MG63 (cell line): ENCODE results near the gene ODR4. TPM values are rescaled to one million over a fixed set of nuclear protein-coding genes. Genes with fewer than 3 reads are reported as not detected.
"Not testable (repeated sequence)": the region's sequence is repeated elsewhere in the genome, so short reads cannot be mapped to it uniquely, and the experiment has no call there.

Experiments used
- DNase-seq: peaks from one replicate; pipeline ENCODE4 v3.0.0-alpha.2; 2020
- H3K27me3 ChIP-seq: fragments of 250-450 bp; sonication (Bioruptor Pico); 2 replicates; pipeline ENCODE4 v1.5.1; 2020; ENCODE audit warnings: mild to moderate bottlenecking, moderate library complexity
- H3K36me3 ChIP-seq: fragments of 250-450 bp; sonication (Bioruptor Pico); 2 replicates; pipeline ENCODE4 v1.5.1; 2020; ENCODE audit warnings: mild to moderate bottlenecking, moderate library complexity
- H3K4me3 ChIP-seq: fragments of 250-450 bp; sonication (Bioruptor Pico); 2 replicates; pipeline ENCODE4 v1.5.1; 2020; ENCODE audit warnings: mild to moderate bottlenecking, moderate library complexity
- H3K9me3 ChIP-seq: fragments of 250-450 bp; sonication (Bioruptor Pico); 2 replicates; pipeline ENCODE4 v1.5.1; 2020; ENCODE audit warnings: mild to moderate bottlenecking, moderate library complexity
- total RNA-seq: library from RNA; depleted of rRNA; stranded (reverse); fragments of >200 nt; shearing (Covaris generic); gene quantifications from 2 replicates; pipeline ENCODE4 v1.2.3, GENCODE V29; 2014; ENCODE audit warnings: low replicate concordance; rRNA removed

Gene ODR4
- total RNA-seq = 12.7 and 15.0 TPM in 2 replicates

GRCh38 chr1:186375152-186375928 is at the start of gene ODR4, which contains the start of gene TPR:
TSS of gene ODR4 (plus strand) at chr1:186375838. CDS start at chr1:186379786, 3,948 bp downstream.
TSS of gene TPR (minus strand) at chr1:186375253. CDS start at chr1:186375028, 225 bp downstream.
- Histone ChIP-seq H3K4me3 (peak within 1 kb of the TSS; percentile 85), H3K27me3 (no peaks in the 10 kb centered on the region), H3K9me3 (no peaks in the 10 kb centered on the region), H3K36me3 (peaks cover 46% of the 10 kb centered on the region)
- peak; percentile 99 for DNase-seq

DNA sequence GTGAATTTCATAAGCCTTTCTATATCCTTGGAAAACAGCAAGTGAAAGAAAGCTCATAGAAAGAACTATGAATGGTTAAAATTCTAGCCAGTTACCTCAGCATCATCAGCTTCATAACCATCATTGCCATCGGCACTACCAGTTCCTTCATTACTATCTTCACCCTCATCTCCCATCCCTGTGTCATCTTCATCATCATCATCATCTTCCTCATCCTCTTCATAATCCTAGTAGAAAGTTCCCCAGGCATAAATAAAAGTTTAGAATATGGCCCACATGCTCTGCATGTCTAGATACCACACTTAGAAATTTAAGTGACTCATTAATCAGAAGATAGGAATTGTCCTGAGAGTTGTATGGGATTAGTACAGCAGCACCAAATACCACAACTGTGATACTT is 49.6 kb upstream of the ODR4 start:
- DNase-seq = no peak
- H3K4me3 ChIP-seq = no peak overlapping the region
- H3K9me3 ChIP-seq = no peaks in the 10 kb centered on the region
- H3K36me3 ChIP-seq = peaks cover 88% of the 10 kb centered on the region
- no peaks in the 10 kb centered on the region for H3K27me3 ChIP-seq

DNA sequence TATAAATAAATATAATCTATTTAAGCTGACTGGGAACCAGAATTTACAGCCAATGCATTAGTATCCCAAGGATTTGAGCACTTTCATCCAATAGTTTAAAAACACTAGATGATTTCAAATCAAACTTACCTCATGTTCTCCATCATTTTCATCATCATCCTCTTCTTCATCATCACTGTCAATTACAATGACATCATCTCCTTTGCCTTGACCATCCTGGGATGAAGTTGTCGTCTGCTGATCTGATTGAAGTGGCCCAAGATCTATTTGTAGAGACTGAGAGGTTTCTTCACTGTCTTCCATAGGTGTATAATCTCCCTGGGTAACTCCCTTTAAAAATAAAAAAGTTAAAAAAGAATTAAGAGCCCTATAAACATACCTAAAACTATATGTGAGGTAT is 48.3 kb upstream of the ODR4 start:
- no peaks in the 10 kb centered on the region for H3K9me3 ChIP-seq
- H3K27me3 ChIP-seq = no peaks in the 10 kb centered on the region
- H3K36me3 ChIP-seq = peaks cover 87% of the 10 kb centered on the region
- H3K4me3 ChIP-seq = no peak overlapping the region
- no peak for DNase-seq

- peaks cover 88% of the 10 kb centered on the region for H3K36me3 ChIP-seq
- H3K4me3 ChIP-seq = no peak overlapping the region
- H3K27me3 ChIP-seq = no peaks in the 10 kb centered on the region
- no peak for DNase-seq
- H3K9me3 ChIP-seq = no peaks in the 10 kb centered on the region
Measured at GRCh38 chr1:186330758-186331157, 44.9 kb upstream of the ODR4 start.

DNA sequence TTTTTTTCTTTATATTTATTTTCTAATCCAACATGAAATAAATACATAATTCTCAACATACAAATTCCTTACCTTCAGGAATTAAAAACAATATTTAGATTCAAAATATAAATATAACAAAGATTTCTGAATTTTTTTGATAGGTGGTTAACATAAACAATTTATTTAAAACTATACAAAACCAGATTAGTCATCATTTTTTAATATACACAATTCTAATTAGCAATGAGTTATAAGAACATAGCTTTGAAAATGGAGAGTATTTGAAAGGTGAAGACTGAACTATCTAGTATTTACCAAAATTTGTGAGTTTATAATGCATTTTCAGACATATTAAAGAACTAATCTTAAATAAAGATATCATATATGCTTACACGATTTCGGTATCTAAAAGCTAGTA is 38.1 kb upstream of the ODR4 start:
- no peak for DNase-seq
- Histone ChIP-seq H3K36me3 (peaks cover 87% of the 10 kb centered on the region), H3K27me3 (no peaks in the 10 kb centered on the region), H3K9me3 (no peaks in the 10 kb centered on the region), H3K4me3 (no peak overlapping the region)

DNA sequence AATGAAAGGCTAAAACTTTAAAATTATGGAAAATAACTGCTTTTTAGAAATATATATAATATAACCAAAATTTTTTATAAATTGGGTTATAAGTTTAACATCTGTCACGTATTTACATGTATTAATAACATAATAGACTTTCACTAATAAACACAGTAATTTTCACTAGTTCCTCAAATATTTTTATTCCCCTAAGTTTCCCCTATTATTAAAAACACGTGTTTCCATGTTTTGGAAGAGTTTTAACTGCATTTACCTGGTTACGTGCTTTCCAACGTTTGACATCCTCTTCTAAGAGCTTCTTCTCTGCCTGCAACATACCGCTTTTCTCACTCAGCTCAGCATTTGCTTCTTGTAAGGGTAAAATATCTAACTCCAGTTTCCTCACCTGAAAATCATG is 34.9 kb upstream of the ODR4 start:
- peaks cover 88% of the 10 kb centered on the region for H3K36me3 ChIP-seq

GRCh38 chr1:186347837-186348691 is 27.6 kb upstream of the ODR4 start:
- H3K4me3 ChIP-seq, H3K27me3 ChIP-seq, H3K9me3 ChIP-seq, DNase-seq: not testable (repeated sequence)
- peaks cover 94% of the 10 kb centered on the region for H3K36me3 ChIP-seq

More for the DNA sequence above, 34.9 kb upstream of the ODR4 start:
- no peak for DNase-seq
- no peaks in the 10 kb centered on the region for H3K9me3 ChIP-seq
- H3K27me3 ChIP-seq = no peaks in the 10 kb centered on the region
- H3K4me3 ChIP-seq = no peak overlapping the region

GRCh38 chr1:186374303-186375151 is 1.1 kb upstream of the ODR4 start:
- Histone ChIP-seq H3K36me3 (peaks cover 48% of the 10 kb centered on the region), H3K9me3 (no peaks in the 10 kb centered on the region), H3K27me3 (no peaks in the 10 kb centered on the region), H3K4me3 (peak overlapping the region; percentile 85)
- DNase-seq = peak; percentile 56

GRCh38 chr1:186375929-186376319 is 286 bp downstream of the ODR4 start:
- H3K36me3 ChIP-seq = peaks cover 44% of the 10 kb centered on the region
- DNase-seq = no peak
- H3K27me3 ChIP-seq = no peaks in the 10 kb centered on the region
- no peaks in the 10 kb centered on the region for H3K9me3 ChIP-seq
- H3K4me3 ChIP-seq = peak overlapping the region; percentile 85

DNA sequence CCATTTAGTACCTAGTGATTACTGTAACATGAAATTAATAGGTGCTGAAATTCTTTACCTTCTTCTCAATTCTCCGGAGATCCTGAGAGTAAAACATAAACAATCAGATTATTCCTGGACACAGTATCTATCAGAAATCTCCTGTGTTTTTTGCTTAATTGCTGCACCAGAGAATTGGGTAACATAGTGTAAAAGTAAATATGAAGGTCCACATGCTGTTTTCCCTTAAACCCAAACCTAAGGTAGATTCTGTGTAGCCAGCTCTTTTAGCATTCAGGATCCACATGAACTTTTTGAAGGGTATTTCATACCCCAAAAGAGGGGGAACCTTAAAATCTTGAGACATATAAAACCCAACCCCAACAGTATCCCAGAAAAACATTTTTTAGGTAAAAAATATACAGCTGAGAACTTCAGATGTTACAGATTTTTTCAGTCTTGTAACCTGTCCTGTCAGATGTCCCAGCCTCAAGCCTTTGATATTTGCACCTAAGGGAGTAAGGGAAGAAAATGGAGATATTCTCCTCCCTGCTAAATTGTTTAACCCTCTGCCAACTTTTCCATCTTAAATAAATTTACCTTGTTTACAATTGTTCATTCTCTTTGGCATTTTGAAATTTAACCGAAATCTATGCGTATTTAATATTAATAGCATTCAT is 11.2 kb downstream of the ODR4 start:
- Histone ChIP-seq H3K27me3 (no peaks in the 10 kb centered on the region), H3K4me3 (no peak overlapping the region), H3K9me3 (no peaks in the 10 kb centered on the region), H3K36me3 (peaks cover 56% of the 10 kb centered on the region)
- no peak for DNase-seq

GRCh38 chr1:186390925-186391324 is 15.3 kb downstream of the ODR4 start:
- H3K36me3 ChIP-seq = peaks cover 58% of the 10 kb centered on the region
- no peak for DNase-seq

GRCh38 chr1:186391841-186392240 is 16.2 kb downstream of the ODR4 start:
- Histone ChIP-seq H3K36me3 (peaks cover 60% of the 10 kb centered on the region), H3K27me3 (no peaks in the 10 kb centered on the region), H3K4me3 (no peak overlapping the region), H3K9me3 (no peaks in the 10 kb centered on the region)
- no peak for DNase-seq

More at GRCh38 chr1:186390925-186391324, 15.3 kb downstream of the ODR4 start:
- H3K4me3 ChIP-seq = no peak overlapping the region
- no peaks in the 10 kb centered on the region for H3K27me3 ChIP-seq
- H3K9me3 ChIP-seq = no peaks in the 10 kb centered on the region

DNA sequence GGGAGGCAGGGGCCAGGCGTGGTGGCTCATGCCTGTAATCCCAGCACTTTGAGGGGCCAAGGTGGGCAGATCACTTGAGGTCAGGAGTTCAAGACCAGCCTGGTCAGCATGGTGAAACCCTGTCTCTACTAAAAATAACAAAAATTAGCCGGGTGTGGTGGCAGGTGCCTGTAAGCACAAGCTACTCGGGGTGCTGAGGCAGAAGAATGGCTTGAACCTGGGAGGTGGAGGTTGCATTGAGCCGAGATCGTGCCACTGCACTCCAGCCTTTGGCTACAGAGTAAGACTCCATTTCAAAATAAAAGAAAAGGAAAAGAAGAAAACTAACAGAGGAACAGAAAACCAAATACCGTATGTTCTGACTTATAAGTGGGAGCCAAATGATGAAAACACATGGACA is 17.1 kb downstream of the ODR4 start:
- H3K9me3 ChIP-seq, H3K4me3 ChIP-seq, DNase-seq, H3K27me3 ChIP-seq: not testable (repeated sequence)
- H3K36me3 ChIP-seq = peaks cover 62% of the 10 kb centered on the region

DNA sequence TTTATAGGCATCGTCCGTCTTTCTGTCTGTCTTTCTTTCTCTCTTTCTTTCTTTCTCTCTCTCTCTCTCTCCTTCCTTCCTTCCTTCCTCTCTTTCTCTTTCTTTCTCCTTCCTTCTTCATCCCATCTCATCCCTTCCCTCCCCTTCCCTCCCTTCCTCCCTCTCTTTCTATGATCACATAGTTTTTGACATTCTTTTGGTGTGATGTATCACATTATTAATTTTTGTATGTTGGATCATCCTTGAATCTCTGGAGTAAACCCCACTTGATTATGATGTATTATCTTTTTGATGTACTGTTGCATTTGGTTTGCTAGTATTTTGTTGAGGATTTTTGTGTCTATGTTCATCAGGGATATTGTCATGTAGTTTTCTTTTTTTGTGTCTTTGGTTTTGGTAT is 25.8 kb downstream of the ODR4 start:
- not testable (repeated sequence) for DNase-seq, H3K9me3 ChIP-seq, H3K27me3 ChIP-seq, H3K4me3 ChIP-seq
- peaks cover 54% of the 10 kb centered on the region for H3K36me3 ChIP-seq

GRCh38 chr1:186403632-186404031 is 28.0 kb downstream of the ODR4 start:
- Histone ChIP-seq H3K36me3 (peaks cover 53% of the 10 kb centered on the region), H3K27me3 (no peaks in the 10 kb centered on the region), H3K4me3 (no peak overlapping the region), H3K9me3 (no peaks in the 10 kb centered on the region)
- no peak for DNase-seq

DNA sequence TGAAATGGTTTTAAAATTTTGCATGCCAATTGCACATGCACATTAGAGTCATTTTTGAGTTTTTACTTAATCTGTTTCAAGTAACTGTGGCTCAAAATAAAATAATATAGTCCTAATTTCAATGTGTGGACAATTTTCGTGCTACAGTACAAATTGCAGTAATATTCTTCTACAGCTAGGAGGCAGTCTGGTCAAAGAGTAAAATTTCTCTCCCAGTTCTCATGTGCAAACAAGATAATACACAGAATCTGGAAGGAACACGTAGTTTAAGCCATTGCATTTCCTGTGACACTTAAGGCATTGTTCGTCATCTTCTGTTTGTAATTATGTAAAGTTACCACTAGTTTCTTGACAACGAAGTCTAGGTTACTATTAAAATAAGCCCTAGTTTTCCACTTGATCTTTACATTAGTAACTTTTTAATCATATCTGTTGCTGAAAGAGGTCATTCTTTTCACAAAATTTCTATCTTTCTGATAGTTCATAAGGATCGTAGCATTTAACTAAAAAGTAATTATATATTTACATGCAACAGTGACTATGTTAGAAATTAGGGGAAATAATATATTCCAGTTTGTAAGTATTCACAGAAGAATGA is 28.9 kb downstream of the ODR4 start:
- no peak overlapping the region for H3K4me3 ChIP-seq
- no peaks in the 10 kb centered on the region for H3K27me3 ChIP-seq
- H3K36me3 ChIP-seq = peaks cover 48% of the 10 kb centered on the region
- DNase-seq = no peak
- no peaks in the 10 kb centered on the region for H3K9me3 ChIP-seq
